Peyer's patch (tissue), 4 donors: ENCODE measurements around the gene MYH13. TPM values are rescaled to one million over a fixed set of nuclear protein-coding genes. Genes with fewer than 3 reads are reported as not detected.
A peak's percentile ranks its signal among the peaks of the same experiment; 100 is the strongest.

Source experiments
- DNase-seq, 3 donors: peaks; one replicate each; pipeline ENCODE4 v3.0.0-alpha.2; 2017 to 2019
- H3K27ac ChIP-seq, 4 donors: fragments of 200-600 bp; sonication (generic); one replicate each; pipeline ENCODE4 v1.5.1; 2016 to 2019
- H3K27me3 ChIP-seq, 2 donors: fragments of 200-600 bp; sonication (generic); one replicate each; pipeline ENCODE4 v1.5.1; 2019
- H3K36me3 ChIP-seq, 3 donors: fragments of 200-600 bp; sonication (generic); one replicate each; pipeline ENCODE4 v1.5.1; 2016 to 2019
- H3K4me1 ChIP-seq, 4 donors: fragments of 200-600 bp; sonication (generic); one replicate each; pipeline ENCODE4 v1.5.1; 2016 to 2019
- H3K4me3 ChIP-seq, 4 donors: fragments of 200-600 bp; sonication (generic); 1 replicate in 3 of 4; 2 replicates in 1 of 4; pipeline ENCODE4 v1.5.1; 2016 to 2019; ENCODE audit warnings: mild to moderate bottlenecking in 1 of 4
- H3K9me3 ChIP-seq, 4 donors: fragments of 200-600 bp; sonication (generic); one replicate each; pipeline ENCODE4 v1.5.1; 2016 to 2019; ENCODE audit warnings: mild to moderate bottlenecking in 1 of 4
- CTCF ChIP-seq, 6 experiments: fragments of 450-650 bp in 4 of 6; fragments of 200-600 bp in 2 of 6; sonication (generic) in 1 of 6; IDR thresholded peaks; one replicate each; pipeline ENCODE4 v1.5.1; 2017 to 2019; ENCODE audit warnings: antibody characterized with exemption in 6 of 6, mild to moderate bottlenecking in 3 of 6, moderate library complexity in 1 of 6
- POLR2A ChIP-seq, 2 donors: fragments of 450-650 bp; IDR thresholded peaks; one replicate each; pipeline ENCODE4 v1.5.1; 2017; ENCODE audit warnings: antibody characterized with exemption in 2 of 2, mild to moderate bottlenecking in 2 of 2, moderate library complexity in 2 of 2
- total RNA-seq, 4 donors: library from RNA; depleted of rRNA; stranded (reverse); fragments of >200 nt; gene quantifications; one replicate each; pipeline ENCODE4 v1.1.0, GENCODE V29; 2016

MYH13 gene
- total RNA-seq, 4 donors from 2014 or later = 0.19 to 11.6 TPM; not detected in 2

DNA sequence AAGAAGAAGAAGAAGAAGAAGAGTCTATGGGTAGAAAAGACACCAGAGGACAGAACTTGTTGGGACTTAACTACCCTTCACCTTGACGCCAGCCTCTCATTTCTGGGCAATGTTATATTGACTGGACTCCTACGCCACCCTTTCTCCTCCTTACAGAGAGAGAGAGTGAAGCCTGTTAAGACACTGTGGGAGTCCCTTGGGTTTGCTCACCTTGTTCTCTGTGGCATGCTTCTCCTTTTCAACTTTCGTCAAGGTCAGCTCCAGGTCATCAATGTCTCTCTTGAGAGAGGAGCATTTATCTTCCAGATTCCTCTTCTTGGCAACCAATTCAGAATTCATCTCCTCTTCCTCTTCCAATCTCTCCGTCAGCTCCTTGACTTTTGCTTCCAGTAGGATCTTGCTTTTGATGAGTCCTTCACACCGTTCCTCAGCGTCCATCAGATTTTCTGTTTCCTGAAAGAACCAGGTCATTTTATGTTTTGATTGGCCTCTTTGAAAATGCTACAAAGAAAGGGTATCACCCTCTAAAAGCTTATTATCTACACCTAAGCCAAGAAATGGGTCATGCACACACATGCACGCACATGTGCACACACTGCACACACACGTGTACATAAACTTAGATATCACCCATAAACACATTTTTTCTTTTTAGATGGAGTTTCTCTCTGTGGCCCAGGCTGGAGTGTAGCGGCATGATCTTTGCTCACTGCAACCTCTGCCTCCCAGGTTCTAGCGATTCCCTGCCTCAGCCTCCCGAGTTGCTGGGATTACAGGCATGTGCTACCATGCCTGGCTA lies 48.8 kb downstream of the MYH13 start:
- Histone ChIP-seq H3K4me3 (no peak overlapping the region), H3K4me1 (no peaks in the 10 kb centered on the region), H3K9me3 (no peaks in the 10 kb centered on the region), H3K27me3 (no peaks in the 10 kb centered on the region), H3K36me3 (no peaks in the 10 kb centered on the region), H3K27ac (no peak overlapping the region)
- no peak for TF ChIP-seq CTCF (IDR thresholded peaks at IDR 0.05)
- TF ChIP-seq POLR2A (IDR thresholded peaks at IDR 0.05) = no peak
- DNase-seq = no peak

DNA sequence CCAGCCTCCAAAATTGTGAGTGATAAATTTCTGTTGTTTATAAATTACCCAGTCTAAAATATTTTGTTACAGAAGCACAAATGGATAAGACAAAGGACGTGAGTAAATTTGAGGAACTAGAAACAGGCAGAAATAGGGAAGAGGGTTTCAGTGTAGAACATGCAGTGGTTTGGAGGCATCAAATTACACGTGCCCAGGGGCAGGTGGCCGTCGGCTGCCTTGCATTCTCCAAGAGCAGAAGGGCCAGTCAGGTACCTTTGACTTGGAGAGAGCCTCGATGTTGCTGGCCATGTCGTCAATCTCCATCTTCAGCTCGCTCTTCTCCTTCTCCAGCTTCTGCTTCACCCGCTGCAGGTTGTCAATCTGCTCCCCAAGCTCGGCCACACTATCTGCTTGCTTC lies 54.3 kb downstream of the MYH13 start:
- TF ChIP-seq CTCF (IDR thresholded peaks at IDR 0.05) = no peak
- no peak for TF ChIP-seq POLR2A (IDR thresholded peaks at IDR 0.05)
- H3K4me1 ChIP-seq = no peaks in the 10 kb centered on the region
- no peak overlapping the region for H3K27ac ChIP-seq
- no peak for DNase-seq
- no peaks in the 10 kb centered on the region for H3K36me3 ChIP-seq
- no peak overlapping the region for H3K4me3 ChIP-seq
- H3K27me3 ChIP-seq = no peaks in the 10 kb centered on the region
- H3K9me3 ChIP-seq = no peaks in the 10 kb centered on the region

DNA sequence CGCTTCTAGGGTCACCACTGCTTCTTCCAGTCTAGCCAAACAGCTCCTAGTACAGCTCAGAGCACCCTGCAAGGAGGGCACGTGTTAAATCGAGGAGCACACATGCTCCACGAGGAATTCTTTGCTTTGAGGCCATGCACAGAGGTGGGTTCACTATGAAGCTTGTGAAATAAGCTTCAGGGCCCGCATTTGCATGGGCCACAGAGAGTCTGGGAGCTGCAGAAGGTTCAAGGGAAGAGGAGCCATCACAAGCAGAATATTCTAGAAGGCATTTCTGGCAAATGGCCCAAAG lies 55.3 kb downstream of the MYH13 start:
- no peak overlapping the region for H3K4me3 ChIP-seq
- no peak overlapping the region for H3K27ac ChIP-seq
- no peaks in the 10 kb centered on the region for H3K36me3 ChIP-seq
- DNase-seq = no peak
- no peaks in the 10 kb centered on the region for H3K27me3 ChIP-seq
- no peaks in the 10 kb centered on the region for H3K4me1 ChIP-seq
- TF ChIP-seq CTCF (IDR thresholded peaks at IDR 0.05) = no peak
- H3K9me3 ChIP-seq = no peaks in the 10 kb centered on the region

- Histone ChIP-seq H3K4me3 (no peak overlapping the region), H3K4me1 (no peaks in the 10 kb centered on the region), H3K9me3 (no peaks in the 10 kb centered on the region), H3K36me3 (no peaks in the 10 kb centered on the region), H3K27me3 (no peaks in the 10 kb centered on the region), H3K27ac (no peak overlapping the region)
- TF ChIP-seq CTCF (IDR thresholded peaks at IDR 0.05) = peak in 2 of 6 experiments; percentile 49 to 55
- TF ChIP-seq POLR2A (IDR thresholded peaks at IDR 0.05) = no peak
- DNase-seq = peak; percentile 23 to 80 (median 73)
Observed at GRCh38 chr17:10316801-10317542, 55.8 kb downstream of the MYH13 start.

GRCh38 chr17:10314329-10314728 lies 58.5 kb downstream of the MYH13 start:
- no peaks in the 10 kb centered on the region for H3K4me1 ChIP-seq
- no peak overlapping the region for H3K4me3 ChIP-seq
- DNase-seq = no peak
- H3K27me3 ChIP-seq = no peaks in the 10 kb centered on the region
- H3K9me3 ChIP-seq = no peaks in the 10 kb centered on the region
- no peaks in the 10 kb centered on the region for H3K36me3 ChIP-seq
- no peak overlapping the region for H3K27ac ChIP-seq
- TF ChIP-seq POLR2A (IDR thresholded peaks at IDR 0.05) (no peak), CTCF (IDR thresholded peaks at IDR 0.05) (no peak)
